Ishikawa (cell line): ENCODE data around the gene S100A8.

Experiments
- CEBPB ChIP-seq: IDR thresholded peaks from 2 replicates; pipeline ENCODE4 v1.6.1; 2012
- CREB1 ChIP-seq: IDR thresholded peaks from 2 replicates; pipeline ENCODE4 v1.6.1; 2012; ENCODE audit warnings: low read depth
- EGR1 ChIP-seq: IDR thresholded peaks from 2 replicates; pipeline ENCODE4 v1.6.1; 2012
- EP300 ChIP-seq: IDR thresholded peaks from 2 replicates; pipeline ENCODE4 v1.6.1; 2012; ENCODE audit warnings: borderline replicate concordance
- FOXM1 ChIP-seq: IDR thresholded peaks from 2 replicates; pipeline ENCODE4 v1.6.1; 2012; ENCODE audit warnings: low read depth, borderline replicate concordance
- MAX ChIP-seq: IDR thresholded peaks from 2 replicates; pipeline ENCODE4 v1.6.1; 2012
- NFIC ChIP-seq: IDR thresholded peaks from 2 replicates; pipeline ENCODE4 v1.6.1; 2012
- RAD21 ChIP-seq: IDR thresholded peaks from 2 replicates; pipeline ENCODE4 v1.6.1; 2012; ENCODE audit warnings: low read depth
- REST ChIP-seq: IDR thresholded peaks from 2 replicates; pipeline ENCODE4 v1.6.1; 2012; ENCODE audit warnings: low read depth, mild to moderate bottlenecking
- TAF1 ChIP-seq: IDR thresholded peaks from 2 replicates; pipeline ENCODE4 v1.6.1; 2012; ENCODE audit warnings: low read depth, mild to moderate bottlenecking
- TCF12 ChIP-seq: IDR thresholded peaks from 2 replicates; pipeline ENCODE4 v1.6.1; 2012; ENCODE audit warnings: low read depth
- TEAD4 ChIP-seq: IDR thresholded peaks from 2 replicates; pipeline ENCODE4 v1.6.1; 2012
- YY1 ChIP-seq: IDR thresholded peaks from 2 replicates; pipeline ENCODE4 v1.6.1; 2012; ENCODE audit warnings: low read depth
- ZBTB7A ChIP-seq: IDR thresholded peaks from 2 replicates; pipeline ENCODE4 v1.6.1; 2012; ENCODE audit warnings: low read depth
- TF ChIP-seq, protein P1 (sequence below): IDR thresholded peaks from 2 replicates; pipeline ENCODE4 v1.6.1; 2012

Gene S100A8

GRCh38 chr1:153343811-153344717 lies 46.8 kb downstream of the S100A8 start:
- TF ChIP-seq EGR1 = no peak
- no peak for TF ChIP-seq YY1
- TF ChIP-seq REST = no peak
- TF ChIP-seq TCF12 = no peak
- TF ChIP-seq EP300 = no peak
- no peak for TF ChIP-seq RAD21
- TF ChIP-seq CEBPB = no peak
- TF ChIP-seq, protein P1, sequence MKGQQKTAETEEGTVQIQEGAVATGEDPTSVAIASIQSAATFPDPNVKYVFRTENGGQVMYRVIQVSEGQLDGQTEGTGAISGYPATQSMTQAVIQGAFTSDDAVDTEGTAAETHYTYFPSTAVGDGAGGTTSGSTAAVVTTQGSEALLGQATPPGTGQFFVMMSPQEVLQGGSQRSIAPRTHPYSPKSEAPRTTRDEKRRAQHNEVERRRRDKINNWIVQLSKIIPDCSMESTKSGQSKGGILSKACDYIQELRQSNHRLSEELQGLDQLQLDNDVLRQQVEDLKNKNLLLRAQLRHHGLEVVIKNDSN = no peak
- no peak for TF ChIP-seq MAX
- TF ChIP-seq FOXM1 = no peak
- TF ChIP-seq CREB1 = no peak
- no peak for TF ChIP-seq ZBTB7A
- no peak for TF ChIP-seq TAF1
- TF ChIP-seq TEAD4 = no peak
- TF ChIP-seq NFIC = no peak

GRCh38 chr1:153343040-153343681 lies 47.7 kb downstream of the S100A8 start:
- TF ChIP-seq CREB1 (no peak), RAD21 (no peak), MAX (no peak), REST (no peak), EP300 (no peak), NFIC (no peak), FOXM1 (no peak), TEAD4 (no peak), TCF12 (no peak), ZBTB7A (no peak)

DNA sequence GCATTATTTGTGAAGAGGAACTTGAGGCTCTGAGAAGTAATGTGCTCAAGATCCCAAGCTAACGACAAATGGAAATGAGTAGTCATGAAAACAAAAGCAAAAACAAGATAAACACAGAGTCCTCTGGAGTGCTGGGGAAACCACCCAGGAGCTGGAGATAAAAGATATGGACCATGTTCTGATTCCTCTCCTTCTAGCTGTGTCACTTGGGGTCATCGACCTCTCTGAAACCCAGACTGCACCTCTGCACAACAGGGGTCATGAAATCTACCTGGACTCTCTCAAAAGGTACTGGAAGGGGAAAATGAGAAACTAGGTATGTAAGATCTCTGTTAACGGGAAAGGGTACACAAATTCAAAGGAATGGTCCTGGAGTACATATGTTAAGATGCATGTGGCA lies 48.7 kb downstream of the S100A8 start:
- no peak for TF ChIP-seq RAD21
- TF ChIP-seq ZBTB7A = no peak

- no peak for TF ChIP-seq TCF12
- TF ChIP-seq NFIC = no peak
- TF ChIP-seq YY1 = no peak
- TF ChIP-seq CREB1 = no peak
- TF ChIP-seq MAX = no peak
- TF ChIP-seq TAF1 = no peak
- TF ChIP-seq ZBTB7A = no peak
- no peak for TF ChIP-seq RAD21
- no peak for TF ChIP-seq EP300
Measured at GRCh38 chr1:153341431-153341934, 49.4 kb downstream of the S100A8 start.

- TF ChIP-seq ZBTB7A = no peak
- no peak for TF ChIP-seq MAX
- no peak for TF ChIP-seq EGR1
- no peak for TF ChIP-seq NFIC
- TF ChIP-seq RAD21 = no peak
- no peak for TF ChIP-seq FOXM1
- no peak for TF ChIP-seq YY1
- TF ChIP-seq CREB1 = no peak
- no peak for TF ChIP-seq CEBPB
- no peak for TF ChIP-seq TAF1
- TF ChIP-seq, protein P1 = no peak
- TF ChIP-seq EP300 = no peak
Measured at GRCh38 chr1:153340356-153340755, 50.5 kb downstream of the S100A8 start.
